ENCODE data around the gene COMMD4.
"Not testable (repeated sequence)": the region's sequence is repeated elsewhere in the genome, so short reads cannot be mapped to it uniquely, and the experiment has no call there.

- not testable (repeated sequence) for TF ChIP-seq POLR2AphosphoS5 (IDR thresholded peaks at IDR 0.05; ENCODE audit: borderline replicate concordance, low read depth, low read length); EZH2 (IDR thresholded peaks at IDR 0.05)
These were observed 33.1 kb upstream of the COMMD4 start for GRCh38 chr15:75302753-75303152.

All from SK-N-MC (cell line).